ENCODE data around the gene ZNF787. TPM values are rescaled to one million over a fixed set of nuclear protein-coding genes. Genes with fewer than 3 reads are reported as not detected.

ZNF787 gene
- total RNA-seq, 3 donors from 2014 or later, result 49.1 to 61.2 (median 56.1) TPM

DNA sequence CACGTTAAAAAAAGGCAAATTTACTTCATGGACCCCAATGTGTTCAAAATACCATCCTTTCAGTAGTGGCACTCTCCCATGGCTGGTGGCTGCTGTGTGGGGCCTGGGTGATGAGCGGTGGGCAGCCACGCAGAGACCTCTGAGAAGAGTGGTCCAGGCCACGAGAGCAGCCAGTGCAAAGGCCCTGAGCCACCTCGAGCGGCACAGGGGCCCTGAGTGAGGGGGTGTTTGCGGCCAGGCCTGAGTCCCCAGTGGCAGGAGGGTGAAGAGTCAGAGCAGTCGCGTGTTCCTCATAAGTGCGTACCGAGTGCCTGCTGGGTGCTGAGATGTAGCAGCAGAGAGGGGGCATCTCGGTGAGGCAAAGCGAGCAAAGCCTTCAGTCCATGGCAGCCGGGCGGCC, 27.0 kb upstream of the ZNF787 start:
- DNase-seq, result no peak
- TF ChIP-seq, protein P1, sequence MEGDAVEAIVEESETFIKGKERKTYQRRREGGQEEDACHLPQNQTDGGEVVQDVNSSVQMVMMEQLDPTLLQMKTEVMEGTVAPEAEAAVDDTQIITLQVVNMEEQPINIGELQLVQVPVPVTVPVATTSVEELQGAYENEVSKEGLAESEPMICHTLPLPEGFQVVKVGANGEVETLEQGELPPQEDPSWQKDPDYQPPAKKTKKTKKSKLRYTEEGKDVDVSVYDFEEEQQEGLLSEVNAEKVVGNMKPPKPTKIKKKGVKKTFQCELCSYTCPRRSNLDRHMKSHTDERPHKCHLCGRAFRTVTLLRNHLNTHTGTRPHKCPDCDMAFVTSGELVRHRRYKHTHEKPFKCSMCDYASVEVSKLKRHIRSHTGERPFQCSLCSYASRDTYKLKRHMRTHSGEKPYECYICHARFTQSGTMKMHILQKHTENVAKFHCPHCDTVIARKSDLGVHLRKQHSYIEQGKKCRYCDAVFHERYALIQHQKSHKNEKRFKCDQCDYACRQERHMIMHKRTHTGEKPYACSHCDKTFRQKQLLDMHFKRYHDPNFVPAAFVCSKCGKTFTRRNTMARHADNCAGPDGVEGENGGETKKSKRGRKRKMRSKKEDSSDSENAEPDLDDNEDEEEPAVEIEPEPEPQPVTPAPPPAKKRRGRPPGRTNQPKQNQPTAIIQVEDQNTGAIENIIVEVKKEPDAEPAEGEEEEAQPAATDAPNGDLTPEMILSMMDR (IDR thresholded peaks at IDR 0.05), result no peak
- no peak overlapping the region for H3K4me3 ChIP-seq
- peaks cover 5% of the 10 kb centered on the region for H3K4me1 ChIP-seq (ENCODE audit: low read depth)
- intact Hi-C loops (cut with DNase I, micrococcal nuclease), result no loop called here
- no peaks in the 10 kb centered on the region for H3K9me3 ChIP-seq
- ATAC-seq, result no peak
- no peaks in the 10 kb centered on the region for H3K36me3 ChIP-seq (ENCODE audit: low read depth)

- no peaks in the 10 kb centered on the region for H3K9me3 ChIP-seq
- TF ChIP-seq, protein P1 (IDR thresholded peaks at IDR 0.05), result no peak
- H3K4me1 ChIP-seq (ENCODE audit: low read depth), result peaks cover 9% of the 10 kb centered on the region
- intact Hi-C loops (cut with DNase I, micrococcal nuclease), result no loop called here
- ATAC-seq (no peak), DNase-seq (no peak)
- H3K4me3 ChIP-seq, result no peak overlapping the region
- no peaks in the 10 kb centered on the region for H3K36me3 ChIP-seq (ENCODE audit: low read depth)
Observed at GRCh38 chr19:56147307-56147706, 26.2 kb upstream of the ZNF787 start.

GRCh38 chr19:56146904-56147303, 25.8 kb upstream of the ZNF787 start:
- no peak for DNase-seq
- H3K4me1 ChIP-seq (ENCODE audit: low read depth), result peaks cover 13% of the 10 kb centered on the region
- no peak overlapping the region for H3K4me3 ChIP-seq
- H3K9me3 ChIP-seq, result no peaks in the 10 kb centered on the region
- no peak for ATAC-seq
- TF ChIP-seq, protein P1 (IDR thresholded peaks at IDR 0.05), result no peak
- intact Hi-C loops (cut with DNase I, micrococcal nuclease), result no loop called here
- no peaks in the 10 kb centered on the region for H3K36me3 ChIP-seq (ENCODE audit: low read depth)

- no peak overlapping the region for H3K4me3 ChIP-seq
- H3K4me1 ChIP-seq (ENCODE audit: low read depth), result peaks cover 17% of the 10 kb centered on the region
- no peak for DNase-seq
- peaks cover 3% of the 10 kb centered on the region for H3K36me3 ChIP-seq (ENCODE audit: low read depth)
- no peaks in the 10 kb centered on the region for H3K9me3 ChIP-seq
- intact Hi-C loops (cut with DNase I, micrococcal nuclease), result no loop called here
- TF ChIP-seq, protein P1 (IDR thresholded peaks at IDR 0.05), result no peak
- ATAC-seq, result no peak
Observed at GRCh38 chr19:56145698-56146097, 24.6 kb upstream of the ZNF787 start.

DNA sequence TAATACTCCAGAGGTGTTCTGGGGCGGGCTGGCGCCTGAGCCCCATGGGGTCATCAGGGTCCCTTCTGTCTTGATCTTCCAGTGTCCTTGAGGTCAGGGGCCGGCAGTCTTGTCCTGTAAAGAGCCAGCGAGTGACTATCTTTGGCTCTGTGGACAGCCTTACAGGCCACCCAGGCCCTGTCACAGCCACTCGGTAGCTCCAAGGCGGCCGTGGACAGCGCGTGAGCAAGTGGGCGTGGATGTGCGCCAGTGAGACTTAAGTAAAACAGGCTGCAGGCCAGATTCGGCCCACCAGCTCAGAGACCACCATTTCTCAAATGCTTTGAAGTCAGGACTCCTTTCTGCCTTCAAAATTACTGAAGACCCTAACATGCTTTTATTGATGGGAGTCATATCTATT, 23.7 kb upstream of the ZNF787 start:
- ATAC-seq, result no peak
- peaks cover 20% of the 10 kb centered on the region for H3K4me1 ChIP-seq (ENCODE audit: low read depth)
- H3K4me3 ChIP-seq, result no peak overlapping the region
- no peak for DNase-seq
- H3K9me3 ChIP-seq, result no peaks in the 10 kb centered on the region
- intact Hi-C loops (cut with DNase I, micrococcal nuclease), result no loop called here
- TF ChIP-seq, protein P1 (IDR thresholded peaks at IDR 0.05), result no peak
- peaks cover 5% of the 10 kb centered on the region for H3K36me3 ChIP-seq (ENCODE audit: low read depth)

DNA sequence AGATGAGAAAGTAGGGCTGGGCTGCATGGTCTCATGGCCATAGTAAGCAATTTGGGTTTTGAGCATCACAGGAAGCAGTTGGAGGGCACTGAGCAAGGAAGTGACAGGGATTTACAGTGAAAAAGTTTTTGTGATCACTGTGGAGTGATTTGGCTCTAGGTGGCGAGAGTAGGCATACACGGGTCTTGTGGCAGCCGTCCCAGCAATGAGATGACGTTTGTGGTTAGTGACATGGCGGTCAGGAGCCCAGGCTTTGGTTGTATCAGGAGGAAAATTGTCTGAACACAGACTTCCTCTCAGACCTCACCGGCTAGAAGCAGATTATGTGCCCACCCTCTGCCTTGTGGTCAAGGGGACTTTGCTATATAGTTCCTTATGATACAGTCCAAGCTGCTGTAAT, 23.3 kb upstream of the ZNF787 start:
- intact Hi-C loops (cut with DNase I, micrococcal nuclease), result no loop called here
- Histone ChIP-seq H3K4me1 (ENCODE audit: low read depth) (peaks cover 22% of the 10 kb centered on the region), H3K4me3 (no peak overlapping the region), H3K9me3 (no peaks in the 10 kb centered on the region), H3K36me3 (ENCODE audit: low read depth) (peaks cover 5% of the 10 kb centered on the region)
- ATAC-seq (no peak), DNase-seq (no peak)
- TF ChIP-seq, protein P1 (IDR thresholded peaks at IDR 0.05), result no peak

Data from mucosa of descending colon (tissue), 3 donors.